Stimulated activated CD8-positive, alpha-beta memory T cell treated with anti-CD3 and anti-CD28 coated beads, Interleukin-4, amount 100 ng/mL, for 4 hours (primary cell): ENCODE data around the gene UNC79.

ENCODE experiments used
- DNase-seq, 2 donors: peaks; one replicate each; pipeline ENCODE4 v3.0.0-alpha.2; 2020; ENCODE audit warnings: low read depth in 2 of 2, low spot score in 1 of 2

Gene UNC79

GRCh38 chr14:93745603-93746273 is 315.0 kb downstream of the UNC79 start:
- no peak for DNase-seq

- no peak for DNase-seq
Measured at GRCh38 chr14:93747102-93747501, 316.4 kb downstream of the UNC79 start.

GRCh38 chr14:93747560-93747959 is 316.8 kb downstream of the UNC79 start:
- no peak for DNase-seq

GRCh38 chr14:93748208-93749075 is 317.7 kb downstream of the UNC79 start:
- DNase-seq, result no peak

- no peak for DNase-seq
Measured at GRCh38 chr14:93749076-93749420, 318.3 kb downstream of the UNC79 start.

- DNase-seq, result no peak
Measured at GRCh38 chr14:93751946-93752655, 321.4 kb downstream of the UNC79 start.

- DNase-seq, result no peak
Measured at GRCh38 chr14:93752980-93753561, 322.3 kb downstream of the UNC79 start.

- no peak for DNase-seq
Measured at GRCh38 chr14:93753647-93754046, 322.9 kb downstream of the UNC79 start.

- no peak for DNase-seq
Measured at GRCh38 chr14:93757206-93757605, 326.5 kb downstream of the UNC79 start.
